HG03097 (cell line): ENCODE results near the gene SYNE2.

Experiments used
- ATAC-seq: cut with Tn5 transposase; IDR thresholded peaks from one replicate; pipeline ENCODE4 v1.9.1; 2021; ENCODE audit not compliant: unreplicated experiment, low FRiP score

The SYNE2 gene

DNA sequence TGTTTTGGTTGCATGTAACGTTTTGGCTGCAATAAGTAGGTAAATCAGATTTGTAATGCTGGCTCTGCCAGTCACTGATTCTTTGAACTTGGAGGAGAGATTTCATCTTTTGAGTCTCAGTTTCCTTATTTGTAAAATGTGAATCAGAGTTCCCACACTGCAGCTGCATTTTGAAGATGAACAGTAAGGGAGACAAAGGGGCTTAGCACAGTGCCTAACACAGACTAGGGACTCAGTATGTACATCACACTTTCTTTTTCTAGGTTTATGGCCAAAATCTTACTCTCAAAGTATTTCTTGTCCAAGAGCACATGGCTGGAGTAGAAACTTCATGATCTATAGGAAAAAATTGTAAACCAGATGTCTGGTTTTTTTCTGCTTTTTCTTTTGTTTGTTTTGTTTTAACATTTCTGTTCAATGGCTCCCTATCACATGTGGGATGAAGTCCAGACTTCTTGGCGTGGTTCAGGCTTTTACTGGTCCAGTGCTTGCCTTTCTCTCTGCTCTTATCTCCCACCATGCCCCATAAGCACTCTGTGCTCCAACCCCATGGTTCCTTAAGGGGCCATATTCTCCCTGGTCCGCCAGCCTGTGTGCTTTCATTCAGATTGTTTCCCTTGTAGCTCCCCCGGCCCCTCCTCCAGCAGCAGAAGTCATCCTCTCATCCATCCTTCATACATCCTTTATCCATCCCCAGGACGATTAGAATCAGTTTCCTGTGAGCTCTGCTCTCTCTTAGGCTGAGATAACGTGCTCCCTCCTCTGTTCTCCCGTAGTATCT lies 58.0 kb downstream of the SYNE2 start:
- ATAC-seq = no peak

DNA sequence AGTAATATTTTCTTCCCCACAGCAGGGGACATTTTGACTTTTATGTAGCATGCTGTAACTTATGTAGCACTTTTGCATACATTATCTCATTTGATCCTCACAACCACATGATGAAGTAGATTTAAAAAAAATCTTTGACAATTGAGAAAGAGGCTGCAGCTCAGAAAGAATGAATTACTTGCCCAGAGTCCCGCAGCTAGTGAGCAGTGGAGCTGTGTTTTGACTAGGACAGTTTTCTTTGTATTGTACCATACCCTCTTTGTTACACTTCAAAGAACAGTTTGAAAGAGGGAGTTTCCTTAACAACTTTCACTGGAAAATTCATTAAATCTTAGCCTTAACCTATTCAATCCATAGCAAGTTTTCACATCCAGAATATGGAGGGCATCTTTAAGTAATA lies 58.6 kb downstream of the SYNE2 start:
- no peak for ATAC-seq

GRCh38 chr14:63912286-63912685 lies 59.5 kb downstream of the SYNE2 start:
- no peak for ATAC-seq

GRCh38 chr14:63918411-63918810 lies 65.6 kb downstream of the SYNE2 start:
- no peak for ATAC-seq

DNA sequence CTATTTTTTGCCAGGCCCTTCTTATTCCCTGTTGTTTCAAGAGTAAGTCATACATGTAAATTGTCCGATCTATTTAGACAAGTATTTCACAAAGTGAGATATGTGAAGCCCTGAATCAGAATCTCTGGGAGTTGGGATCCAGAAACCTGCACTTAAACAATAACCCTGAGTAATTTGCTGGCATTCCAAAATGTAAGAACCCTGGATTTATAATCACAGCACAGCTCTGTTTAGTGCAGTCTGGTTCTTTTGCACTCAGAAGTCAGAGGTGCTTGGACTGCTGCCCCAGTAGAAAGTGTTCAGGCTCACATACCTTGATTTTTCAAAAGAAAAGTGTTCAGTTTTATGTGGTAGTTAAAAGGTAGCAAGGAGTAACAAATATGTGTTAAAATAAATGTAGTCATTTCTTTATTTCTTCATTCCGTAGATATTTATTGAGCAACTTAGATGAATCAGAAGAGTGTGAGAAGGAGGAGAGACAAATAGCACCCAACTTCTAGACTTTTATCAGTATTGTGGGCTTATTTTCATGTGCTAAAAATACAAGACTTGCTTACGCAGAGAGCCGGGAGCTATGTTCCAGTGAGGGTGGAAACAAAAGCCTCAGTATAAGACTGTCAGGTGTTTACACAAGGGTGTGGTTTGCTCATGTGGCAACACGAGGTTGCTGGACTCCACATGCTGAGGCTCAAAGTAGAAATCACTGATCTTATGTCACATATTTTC lies 70.1 kb downstream of the SYNE2 start:
- ATAC-seq = no peak

DNA sequence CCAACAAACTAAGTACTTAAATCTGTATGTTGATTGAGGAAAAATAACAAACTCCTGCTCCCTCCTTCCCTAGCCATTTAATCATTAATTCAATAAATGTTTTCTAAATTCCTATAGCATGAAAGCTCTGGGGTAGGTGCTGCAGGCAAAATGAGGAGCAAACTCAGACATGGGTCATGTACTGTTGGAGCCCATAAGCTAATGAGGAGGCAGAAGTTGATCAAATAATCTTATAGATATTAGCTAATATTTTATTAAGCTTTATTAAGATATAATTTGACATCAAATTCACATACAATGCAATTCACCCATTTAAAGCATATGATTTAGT lies 70.6 kb downstream of the SYNE2 start:
- no peak for ATAC-seq

GRCh38 chr14:63924375-63924774 lies 71.6 kb downstream of the SYNE2 start:
- no peak for ATAC-seq

DNA sequence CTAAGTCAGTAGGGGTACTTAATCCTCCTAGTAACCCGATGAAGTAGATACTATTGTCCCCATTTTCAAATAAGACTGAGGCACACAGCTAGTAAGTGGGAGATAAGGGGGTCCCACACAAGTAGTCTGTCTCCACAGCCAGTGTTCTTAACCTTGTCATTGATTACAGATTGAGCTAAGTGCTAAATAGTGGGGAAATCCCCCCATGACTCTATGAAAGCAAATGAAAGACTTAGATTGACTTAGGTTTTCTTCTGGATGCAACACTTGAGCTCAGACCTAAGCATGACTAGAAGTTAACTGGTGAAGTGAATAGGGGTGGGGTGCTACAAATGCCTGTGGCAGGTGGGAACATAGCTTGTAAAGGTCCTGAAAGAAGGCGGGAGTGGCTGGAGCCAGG lies 73.8 kb downstream of the SYNE2 start:
- ATAC-seq = no peak

- ATAC-seq = no peak
These were observed 76.0 kb downstream of the SYNE2 start for GRCh38 chr14:63928744-63929174.

GRCh38 chr14:63933110-63933509 lies 80.3 kb downstream of the SYNE2 start:
- ATAC-seq = no peak

DNA sequence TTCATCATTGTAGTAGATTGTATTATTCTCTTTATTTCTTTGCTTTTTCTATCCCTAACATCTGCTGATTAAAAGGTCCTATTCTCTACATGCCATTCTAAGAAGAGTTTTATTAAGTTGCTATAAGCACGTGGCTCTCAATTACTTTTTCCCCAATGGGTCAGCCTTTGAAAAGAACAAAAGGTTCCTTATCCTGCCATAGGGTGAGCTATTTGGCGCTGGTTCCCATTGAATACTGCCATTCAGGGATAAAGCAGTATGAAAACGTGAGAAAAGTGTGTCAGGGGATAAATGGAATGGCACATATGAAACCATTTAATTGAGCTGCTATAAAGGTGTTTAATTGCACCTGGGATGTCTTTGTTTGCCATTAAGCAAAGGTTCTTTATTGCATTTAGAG lies 80.9 kb downstream of the SYNE2 start:
- ATAC-seq = no peak

GRCh38 chr14:63938198-63939005 lies 85.6 kb downstream of the SYNE2 start:
- ATAC-seq = peak; percentile 56

DNA sequence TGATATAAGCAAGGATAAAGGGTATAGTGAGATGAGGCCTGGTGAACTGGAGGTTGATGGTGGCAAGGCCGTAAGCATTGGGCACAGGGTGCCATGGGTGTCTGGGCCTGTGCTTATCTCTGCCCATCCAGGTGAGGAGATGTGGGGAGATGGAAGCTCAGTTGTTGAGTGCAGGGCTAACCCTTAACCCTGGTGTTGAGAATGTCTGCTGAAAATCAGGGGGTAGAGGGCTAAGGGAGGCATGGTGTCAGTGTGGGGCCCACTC lies 86.1 kb downstream of the SYNE2 start:
- peak; percentile 3 for ATAC-seq

DNA sequence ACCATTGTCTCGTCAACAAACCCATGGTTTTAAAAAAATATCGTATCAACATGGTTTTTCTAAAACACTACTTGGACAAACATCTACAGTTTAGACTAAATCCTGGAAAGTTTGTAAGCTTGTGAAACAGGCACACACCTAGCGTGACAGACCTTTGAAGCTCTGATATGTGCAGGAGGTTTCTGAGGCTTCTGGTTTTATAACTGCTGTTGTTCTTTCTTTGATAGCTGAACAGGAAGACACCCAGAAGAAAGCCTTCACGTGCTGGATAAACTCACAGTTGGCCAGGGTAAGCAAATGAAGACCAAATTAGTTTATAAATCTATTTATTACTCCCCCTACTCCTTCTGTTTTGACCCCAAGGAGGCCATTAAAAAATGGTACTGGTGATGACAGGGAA lies 87.6 kb downstream of the SYNE2 start:
- no peak for ATAC-seq

GRCh38 chr14:63941023-63941422 lies 88.2 kb downstream of the SYNE2 start:
- no peak for ATAC-seq

GRCh38 chr14:63949696-63950095 lies 96.9 kb downstream of the SYNE2 start:
- no peak for ATAC-seq

- no peak for ATAC-seq
These were observed 98.2 kb downstream of the SYNE2 start for GRCh38 chr14:63951021-63951420.

- no peak for ATAC-seq
These were observed 98.6 kb downstream of the SYNE2 start for GRCh38 chr14:63951429-63951828.

DNA sequence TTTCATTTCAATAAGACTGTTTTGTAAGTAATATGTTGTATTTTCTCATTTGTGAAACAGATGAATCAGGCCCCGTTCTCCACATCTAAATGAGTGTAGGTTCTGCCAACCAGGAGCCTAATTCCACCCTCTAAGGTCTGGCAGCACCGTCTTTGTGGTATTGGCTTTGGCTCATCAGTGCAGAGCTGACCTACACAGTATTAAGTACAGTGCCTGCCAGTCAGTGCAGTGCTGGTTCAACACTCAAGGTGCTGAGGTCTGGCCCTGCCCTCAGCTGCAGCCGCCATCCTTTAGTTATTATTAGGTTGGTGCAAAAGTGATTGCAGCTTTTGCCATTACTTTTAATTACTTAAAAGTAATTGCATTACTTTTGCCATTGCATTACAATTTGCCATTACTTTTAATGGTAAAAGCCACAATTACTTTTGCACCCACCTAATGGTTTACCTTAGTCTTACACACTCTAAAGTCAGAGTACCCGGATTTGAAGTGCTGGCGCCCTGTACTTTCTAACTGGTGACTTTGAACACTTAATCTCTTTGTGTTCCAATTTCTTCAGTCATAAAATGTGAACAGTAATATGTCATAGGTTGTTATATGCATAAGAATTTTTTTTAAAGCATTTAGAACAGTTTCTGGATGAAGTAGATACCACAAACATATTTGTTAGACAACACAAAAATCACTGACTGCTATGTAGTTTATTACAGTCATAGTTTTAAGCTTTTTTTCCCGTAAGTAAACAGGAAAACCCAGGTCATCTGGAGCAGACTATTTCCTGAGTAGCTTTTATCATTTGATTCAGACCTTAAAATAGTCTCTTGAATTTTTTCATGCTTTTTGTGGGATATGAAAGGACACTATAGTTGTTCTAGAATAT lies 99.5 kb downstream of the SYNE2 start:
- no peak for ATAC-seq

GRCh38 chr14:63952933-63953437 lies 100.2 kb downstream of the SYNE2 start:
- ATAC-seq = no peak

DNA sequence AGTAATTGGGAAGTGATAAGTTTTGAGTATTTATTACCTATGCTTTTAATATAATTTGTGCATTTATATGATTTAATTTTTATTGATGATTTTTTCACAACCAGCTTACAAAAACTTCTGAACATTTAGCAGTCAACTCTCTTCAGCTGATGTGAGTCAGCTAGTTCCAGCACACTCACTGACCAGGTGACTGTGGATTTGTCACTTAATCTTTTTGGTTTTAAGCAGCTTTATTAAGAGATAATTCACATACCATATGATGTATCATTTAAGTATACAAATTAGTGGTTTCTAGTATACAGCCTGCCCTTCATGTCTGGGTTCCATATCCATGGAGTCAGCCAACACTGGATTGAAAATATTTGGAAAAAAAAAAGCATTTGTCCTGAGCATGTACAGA lies 103.5 kb downstream of the SYNE2 start:
- ATAC-seq = no peak
